ENCODE data around the gene PHF19.

GRCh38 chr9:120894321-120895148 lies 17.5 kb upstream of the PHF19 start:
- TF ChIP-seq POLR2A (IDR thresholded peaks at IDR 0.05) (no peak), CTCF (IDR thresholded peaks at IDR 0.05) (no peak)
